ENCODE data around the gene CD99. TPM values are rescaled to one million over a fixed set of nuclear protein-coding genes. Genes with fewer than 3 reads are reported as not detected.
"Not testable (repeated sequence)": the region's sequence is repeated elsewhere in the genome, so short reads cannot be mapped to it uniquely, and the experiment has no call there.

Gene CD99
- total RNA-seq, 6 donors from 2014 or later: 135 to 300 (median 233) TPM

DNA sequence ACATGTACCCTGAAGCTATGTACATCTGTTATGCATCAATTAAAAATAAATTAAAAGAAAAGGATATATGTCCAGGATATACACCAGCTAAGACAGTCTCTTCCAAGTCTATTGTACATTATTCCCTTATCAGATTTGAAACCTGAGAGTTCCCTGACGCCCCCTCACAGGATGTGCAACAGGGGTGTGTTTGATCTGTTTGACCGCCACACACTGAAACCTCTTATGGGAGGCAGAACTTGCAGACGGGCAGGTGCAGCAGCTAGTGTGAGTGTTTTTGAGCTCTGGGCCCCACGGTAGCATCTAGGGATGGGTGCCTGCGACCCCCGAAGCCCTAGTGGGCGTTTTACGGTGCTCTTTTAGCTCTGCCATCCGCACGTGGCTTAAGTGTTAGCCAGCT lies 65.5 kb downstream of the CD99 start:
- Histone ChIP-seq H3K4me3 (no peak overlapping the region), H3K36me3 (no peaks in the 10 kb centered on the region), H3K27ac (no peak overlapping the region), H3K9me3 (no peaks in the 10 kb centered on the region), H3K27me3 (no peaks in the 10 kb centered on the region), H3K4me1 (no peaks in the 10 kb centered on the region)
- DNase-seq (no peak), ATAC-seq (ENCODE audit: low FRiP score in 2 of 2) (no peak)
- 68 to 79% methylated on average over 10 of the region's 10 CpGs for WGBS, 2 donors
- TF ChIP-seq, protein P1, sequence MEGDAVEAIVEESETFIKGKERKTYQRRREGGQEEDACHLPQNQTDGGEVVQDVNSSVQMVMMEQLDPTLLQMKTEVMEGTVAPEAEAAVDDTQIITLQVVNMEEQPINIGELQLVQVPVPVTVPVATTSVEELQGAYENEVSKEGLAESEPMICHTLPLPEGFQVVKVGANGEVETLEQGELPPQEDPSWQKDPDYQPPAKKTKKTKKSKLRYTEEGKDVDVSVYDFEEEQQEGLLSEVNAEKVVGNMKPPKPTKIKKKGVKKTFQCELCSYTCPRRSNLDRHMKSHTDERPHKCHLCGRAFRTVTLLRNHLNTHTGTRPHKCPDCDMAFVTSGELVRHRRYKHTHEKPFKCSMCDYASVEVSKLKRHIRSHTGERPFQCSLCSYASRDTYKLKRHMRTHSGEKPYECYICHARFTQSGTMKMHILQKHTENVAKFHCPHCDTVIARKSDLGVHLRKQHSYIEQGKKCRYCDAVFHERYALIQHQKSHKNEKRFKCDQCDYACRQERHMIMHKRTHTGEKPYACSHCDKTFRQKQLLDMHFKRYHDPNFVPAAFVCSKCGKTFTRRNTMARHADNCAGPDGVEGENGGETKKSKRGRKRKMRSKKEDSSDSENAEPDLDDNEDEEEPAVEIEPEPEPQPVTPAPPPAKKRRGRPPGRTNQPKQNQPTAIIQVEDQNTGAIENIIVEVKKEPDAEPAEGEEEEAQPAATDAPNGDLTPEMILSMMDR (IDR thresholded peaks at IDR 0.05): no peak
- TF ChIP-seq POLR2A (IDR thresholded peaks at IDR 0.05) (no peak), POLR2AphosphoS5 (IDR thresholded peaks at IDR 0.05) (no peak), EP300 (IDR thresholded peaks at IDR 0.05) (no peak)

DNA sequence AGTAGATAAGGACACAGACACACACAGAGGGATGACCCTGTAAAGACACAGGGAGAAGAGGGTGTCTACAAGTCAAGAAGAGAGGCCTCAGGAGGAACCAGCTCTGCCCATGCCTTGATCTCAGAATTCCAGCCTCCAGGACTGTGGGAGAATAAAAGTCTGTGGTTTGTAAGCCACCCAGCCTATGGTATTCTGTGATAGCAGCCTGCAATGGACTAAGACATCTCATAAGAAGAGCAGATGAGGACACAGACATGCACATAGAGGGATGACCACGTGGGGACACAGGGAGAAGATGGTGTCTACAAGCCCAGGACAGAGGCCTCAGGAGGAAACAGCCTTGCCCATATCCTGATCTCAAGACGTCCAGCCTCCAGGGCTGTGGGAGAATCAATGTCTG lies 70.2 kb downstream of the CD99 start:
- ATAC-seq (ENCODE audit: low FRiP score in 2 of 2): no peak
- 72 to 76% methylated on average over 1 to 2 of the region's 2 CpGs for WGBS, 2 donors
- no peak for TF ChIP-seq EP300 (IDR thresholded peaks at IDR 0.05)
- TF ChIP-seq, protein P1 (IDR thresholded peaks at IDR 0.05): no peak
- TF ChIP-seq POLR2AphosphoS5 (IDR thresholded peaks at IDR 0.05): no peak
- TF ChIP-seq POLR2A (IDR thresholded peaks at IDR 0.05): no peak
- Histone ChIP-seq H3K27me3 (no peaks in the 10 kb centered on the region), H3K27ac (no peak overlapping the region), H3K9me3 (no peaks in the 10 kb centered on the region), H3K4me3 (no peak overlapping the region), H3K4me1 (no peaks in the 10 kb centered on the region), H3K36me3 (no peaks in the 10 kb centered on the region)
- no peak for DNase-seq

DNA sequence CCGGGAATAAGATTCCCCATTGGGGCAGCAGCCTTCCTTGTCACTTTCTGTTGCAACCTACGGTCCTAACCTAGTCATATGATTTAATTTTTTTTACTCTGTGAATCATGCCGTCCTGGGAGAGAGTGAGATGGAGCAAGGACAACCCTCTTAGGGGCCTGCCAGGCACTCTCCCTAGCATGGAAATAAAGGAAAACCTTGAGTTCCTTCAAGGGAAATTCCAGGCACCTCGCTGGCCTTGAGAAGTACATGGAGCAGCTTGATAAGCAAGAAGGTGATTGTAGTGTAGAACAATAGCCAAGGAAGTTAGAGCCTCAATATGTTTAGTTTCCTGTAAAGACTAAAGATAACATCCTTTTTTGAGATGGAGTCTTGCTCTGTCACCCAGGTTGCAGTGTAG lies 71.6 kb downstream of the CD99 start:
- H3K27ac ChIP-seq: not testable (repeated sequence)

DNA sequence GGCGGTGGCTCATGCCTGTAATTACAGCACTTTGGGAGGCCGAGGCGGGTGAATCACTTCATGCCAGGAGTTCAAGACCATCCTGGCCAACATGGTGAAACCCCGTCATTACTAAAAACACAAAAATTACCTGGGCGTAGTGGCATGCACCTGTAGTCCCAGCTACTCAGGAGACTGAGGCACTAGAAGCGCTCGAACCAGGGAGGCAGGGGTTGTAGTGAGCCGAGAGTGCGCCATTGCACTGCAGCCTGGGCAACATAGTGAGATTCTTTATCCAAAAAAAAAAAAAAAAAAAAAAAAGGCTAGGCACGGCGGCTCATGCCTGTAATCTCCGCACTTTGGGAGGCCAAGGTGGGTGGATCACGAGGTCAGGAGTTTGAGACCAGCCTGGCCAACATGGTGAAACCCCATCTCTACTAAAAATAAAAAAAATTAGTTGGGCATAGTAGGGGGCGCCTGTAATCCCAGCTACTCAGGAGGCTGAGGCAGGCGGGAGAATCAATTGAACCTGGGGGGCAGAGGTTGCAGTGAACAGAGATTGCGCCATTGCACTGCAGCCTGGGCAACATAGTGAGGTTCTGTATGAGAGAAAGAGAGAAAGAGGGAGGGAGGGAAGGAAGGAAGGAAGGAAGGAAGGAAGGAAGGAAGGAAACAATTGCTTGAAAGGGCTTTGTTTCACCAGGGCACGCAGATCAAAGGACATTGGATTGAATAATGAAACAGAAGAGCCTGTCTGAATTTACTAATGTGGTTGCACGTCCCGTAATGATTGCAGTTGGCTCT lies 73.9 kb downstream of the CD99 start:
- WGBS, 2 donors: 79 to 81% methylated on average over 19 of the region's 19 CpGs
- not testable (repeated sequence) for H3K4me3 ChIP-seq; ATAC-seq (ENCODE audit: low FRiP score in 2 of 2)

More for the DNA sequence above, 71.6 kb downstream of the CD99 start:
- not testable (repeated sequence) for H3K36me3 ChIP-seq; H3K9me3 ChIP-seq; H3K4me3 ChIP-seq; H3K4me1 ChIP-seq; DNase-seq; ATAC-seq (ENCODE audit: low FRiP score in 2 of 2); H3K27me3 ChIP-seq
- 54 to 62% methylated on average over 4 of the region's 4 CpGs for WGBS, 2 donors

DNA sequence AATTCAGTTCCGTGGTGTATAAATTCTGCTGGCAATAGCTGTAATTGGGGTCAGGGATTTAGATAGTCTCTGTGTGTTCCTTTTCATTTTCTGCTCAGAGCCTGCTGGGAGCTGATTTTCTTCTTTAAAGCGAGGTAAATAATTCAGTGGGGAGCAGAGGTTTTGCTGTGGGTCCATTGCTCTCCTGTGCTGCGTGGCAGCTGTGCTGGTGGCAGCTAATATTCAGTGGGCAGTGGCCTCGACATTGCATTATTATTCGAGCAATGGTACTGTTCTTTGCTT lies 74.4 kb downstream of the CD99 start:
- no peak overlapping the region for H3K4me3 ChIP-seq

More for the DNA sequence above, 73.9 kb downstream of the CD99 start:
- H3K36me3 ChIP-seq, H3K27me3 ChIP-seq, H3K9me3 ChIP-seq, DNase-seq, H3K27ac ChIP-seq, H3K4me1 ChIP-seq: not testable (repeated sequence)

More for the DNA sequence above, 74.4 kb downstream of the CD99 start:
- no peak overlapping the region for H3K27ac ChIP-seq
- no peaks in the 10 kb centered on the region for H3K27me3 ChIP-seq
- TF ChIP-seq POLR2A (IDR thresholded peaks at IDR 0.05) (no peak), EP300 (IDR thresholded peaks at IDR 0.05) (no peak), POLR2AphosphoS5 (IDR thresholded peaks at IDR 0.05) (no peak)
- TF ChIP-seq, protein P1 (IDR thresholded peaks at IDR 0.05): no peak
- ATAC-seq (ENCODE audit: low FRiP score in 2 of 2): no peak
- WGBS, 2 donors: 77 to 80% methylated on average over 5 of the region's 5 CpGs
- no peaks in the 10 kb centered on the region for H3K9me3 ChIP-seq
- no peaks in the 10 kb centered on the region for H3K4me1 ChIP-seq
- no peak for DNase-seq
- H3K36me3 ChIP-seq: no peaks in the 10 kb centered on the region
